Keratinocyte (primary cell): ENCODE measurements around the gene TMBIM4. TPM values are rescaled to one million over a fixed set of nuclear protein-coding genes. Genes with fewer than 3 reads are reported as not detected.

ENCODE experiments used
- DNase-seq: peaks from one replicate; pipeline ENCODE4 v3.0.0-alpha.2; 2011; ENCODE audit warnings: low read depth, missing footprints, low spot score
- FAIRE-seq: peaks from 2 replicates; lab custom pipeline; 2011; peaks lifted over from hg19 to GRCh38; lab: Jason Lieb, UNC
- H2AFZ ChIP-seq: 2 replicates; pipeline ENCODE4 v1.6.0; 2012; ENCODE audit warnings: low read length, control low read depth, inconsistent platforms; ENCODE audit not compliant: control insufficient read depth
- H3K27ac ChIP-seq: 2 replicates; pipeline ENCODE4 v1.5.1; 2011; ENCODE audit warnings: low read length; ENCODE audit not compliant: control insufficient read depth, insufficient read depth
- H3K27me3 ChIP-seq: 3 replicates; pipeline ENCODE4 v1.6.0; 2011; ENCODE audit warnings: low read length; ENCODE audit not compliant: control insufficient read depth, insufficient read depth; ENCODE audit errors: extremely low read depth
- H3K36me3 ChIP-seq, 2 experiments: 2 replicates in 1 of 2; 3 replicates in 1 of 2; pipeline ENCODE4 v1.5.1; 2011; ENCODE audit warnings: low read length in 2 of 2, mild to moderate bottlenecking in 1 of 2; ENCODE audit not compliant: control insufficient read depth in 2 of 2, insufficient read depth in 2 of 2; ENCODE audit errors: extremely low read depth in 1 of 2
- H3K4me1 ChIP-seq: 3 replicates; pipeline ENCODE4 v1.5.1; 2011; ENCODE audit warnings: low read length; ENCODE audit not compliant: control insufficient read depth, insufficient read depth; ENCODE audit errors: extremely low read depth
- H3K4me2 ChIP-seq: 3 replicates; pipeline ENCODE4 v1.6.0; 2011; ENCODE audit warnings: low read depth, low read length; ENCODE audit not compliant: control insufficient read depth, insufficient read depth; ENCODE audit errors: extremely low read depth
- H3K4me3 ChIP-seq, 3 experiments: fragments of 200-600 bp in 1 of 3; sonication (generic) in 1 of 3; 2 replicates in 2 of 3; 3 replicates in 1 of 3; pipeline ENCODE4 v1.5.1; 2011 to 2016; ENCODE audit warnings: low read length in 3 of 3, mild to moderate bottlenecking in 3 of 3, control low read depth in 2 of 3, inconsistent platforms in 1 of 3, low read depth in 1 of 3, mixed read lengths in 1 of 3, mixed run types in 1 of 3, moderate library complexity in 1 of 3; ENCODE audit not compliant: control insufficient read depth in 2 of 3, insufficient read depth in 2 of 3; ENCODE audit errors: extremely low read depth in 1 of 3
- H3K79me2 ChIP-seq: 2 replicates; pipeline ENCODE4 v1.6.0; 2012; ENCODE audit warnings: low read length; ENCODE audit not compliant: control insufficient read depth, insufficient read depth
- H3K9ac ChIP-seq: 3 replicates; pipeline ENCODE4 v1.6.0; 2011; ENCODE audit warnings: low read length; ENCODE audit not compliant: control insufficient read depth, insufficient read depth; ENCODE audit errors: extremely low read depth
- H3K9me1 ChIP-seq: 3 replicates; pipeline ENCODE4 v1.6.0; 2011; ENCODE audit warnings: low read length; ENCODE audit not compliant: control insufficient read depth, insufficient read depth; ENCODE audit errors: extremely low read depth
- H3K9me3 ChIP-seq: 2 replicates; pipeline ENCODE4 v1.5.1; 2012; ENCODE audit warnings: low read depth, low read length; ENCODE audit not compliant: control insufficient read depth
- H4K20me1 ChIP-seq: 3 replicates; pipeline ENCODE4 v1.6.0; 2011; ENCODE audit warnings: low read length; ENCODE audit not compliant: control insufficient read depth, insufficient read depth; ENCODE audit errors: extremely low read depth
- CTCF ChIP-seq, 3 experiments: IDR thresholded peaks in 1 of 3; conservative IDR thresholded peaks in 1 of 3; optimal IDR thresholded peaks in 1 of 3; 2 replicates in 2 of 3; 3 replicates in 1 of 3; pipeline versions ENCODE3 to v1.5.1; 2011; ENCODE audit warnings: low read length in 3 of 3, mild to moderate bottlenecking in 3 of 3, moderate library complexity in 2 of 3, control low read depth in 1 of 3, inconsistent platforms in 1 of 3; ENCODE audit not compliant: insufficient read depth in 2 of 3; ENCODE audit errors: extremely low read depth in 1 of 3
- EZH2 ChIP-seq: IDR thresholded peaks from one replicate; pipeline ENCODE4 v1.6.1; 2012; ENCODE audit warnings: inconsistent platforms, mild to moderate bottlenecking, low read length, moderate library complexity
- dilution Hi-C: fragments of 300-500 bp; cut with MboI; formaldehyde crosslinking; loops from one replicate; pipeline ENCODE4 v1.7.0; 2020; ENCODE audit warnings: low sequenced_read_pairs; ENCODE audit not compliant: extremely low pct_ligation_motif_present
- polyA plus RNA-seq, 5 experiments: library from polyadenylated mRNA; depleted of rRNA in 3 of 5; stranded (reverse) in 3 of 5; stranded (forward) in 1 of 5; unstranded in 1 of 5; fragments of >200 nt; gene quantifications; 1 replicate in 1 of 5; 2 replicates in 3 of 5; 3 replicates in 1 of 5; pipeline versions ENCODE4 v1.2.1 to v1.2.3, GENCODE V29; 2011 to 2012; ENCODE audit warnings: missing spikeins in 2 of 5, low read depth in 1 of 5, low replicate concordance in 1 of 5

The TMBIM4 gene
- polyA plus RNA-seq, 1 donor (not counting 4 experiments of a cell fraction or from before 2014, with no cell fraction given), result 111 TPM

DNA sequence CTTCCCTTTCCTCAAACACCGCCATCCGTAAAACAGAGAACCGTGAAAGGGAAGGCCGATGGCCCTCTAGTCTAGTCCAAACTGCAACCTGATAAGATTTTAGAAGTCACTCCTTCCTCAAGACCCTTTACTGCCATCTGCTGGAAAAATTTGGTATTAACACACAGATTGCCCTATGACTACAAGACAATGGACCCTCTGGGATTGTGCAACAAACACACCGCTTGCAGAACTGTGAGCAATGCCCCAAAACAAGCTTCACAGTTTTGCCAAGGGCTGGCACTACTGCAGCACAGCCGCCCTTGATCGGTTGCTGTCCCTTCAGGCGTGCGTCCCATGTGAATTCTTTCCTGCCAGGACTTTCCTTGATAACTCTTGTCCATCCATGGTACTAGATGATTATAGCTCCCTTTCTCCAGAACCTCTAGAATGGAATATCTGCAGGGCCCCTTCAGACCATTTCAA, 62.3 kb downstream of the TMBIM4 start:
- Histone ChIP-seq H3K79me2 (no peaks in the 10 kb centered on the region), H3K4me2 (peak overlapping the region; percentile 12), H3K4me1 (peaks cover 5% of the 10 kb centered on the region), H3K9me3 (no peaks in the 10 kb centered on the region), H3K9ac (no peak overlapping the region), H3K4me3 (no peak overlapping the region), H4K20me1 (no peaks in the 10 kb centered on the region), H3K36me3 (no peaks in the 10 kb centered on the region), H3K9me1 (no peaks in the 10 kb centered on the region), H3K27me3 (no peaks in the 10 kb centered on the region), H2AFZ (peak overlapping the region; percentile 72), H3K27ac (no peak overlapping the region)
- DNase-seq, result peak; percentile 63
- dilution Hi-C loops, result no loop called here
- TF ChIP-seq CTCF (optimal IDR thresholded peaks at IDR 0.05 in 1 of 3, IDR thresholded peaks at IDR 0.05 in 1 of 3, conservative IDR thresholded peaks at IDR 0.05 in 1 of 3; ENCODE audit: extremely low read depth in 1 of 3, insufficient read depth in 2 of 3, low read length in 3 of 3) (peak; percentile 60 to 75 (median 74)), EZH2 (no peak)
- FAIRE-seq, result peak; percentile 89

- DNase-seq (no peak), FAIRE-seq (no peak)
- TF ChIP-seq EZH2 (no peak), CTCF (optimal IDR thresholded peaks at IDR 0.05 in 1 of 3, IDR thresholded peaks at IDR 0.05 in 1 of 3, conservative IDR thresholded peaks at IDR 0.05 in 1 of 3; ENCODE audit: extremely low read depth in 1 of 3, insufficient read depth in 2 of 3, low read length in 3 of 3) (peak; percentile 26 to 55 (median 34))
- no peak overlapping the region for H3K4me2 ChIP-seq
- peaks cover 5% of the 10 kb centered on the region for H3K4me1 ChIP-seq
- no peak overlapping the region for H3K9ac ChIP-seq
- H3K9me3 ChIP-seq, result no peaks in the 10 kb centered on the region
- no peak overlapping the region for H3K27ac ChIP-seq
- no peaks in the 10 kb centered on the region for H3K27me3 ChIP-seq
- dilution Hi-C loops, result no loop called here
- H3K9me1 ChIP-seq, result no peaks in the 10 kb centered on the region
- H3K79me2 ChIP-seq, result no peaks in the 10 kb centered on the region
- H2AFZ ChIP-seq, result no peak overlapping the region
- H4K20me1 ChIP-seq, result no peaks in the 10 kb centered on the region
- H3K36me3 ChIP-seq, result no peaks in the 10 kb centered on the region
- H3K4me3 ChIP-seq, result no peak overlapping the region
Observed at GRCh38 chr12:66103016-66103913, 66.5 kb downstream of the TMBIM4 start.
